MG63 (cell line): ENCODE data around the gene ABTB2. TPM values are rescaled to one million over a fixed set of nuclear protein-coding genes. Genes with fewer than 3 reads are reported as not detected.
A peak's percentile ranks its signal among the peaks of the same experiment; 100 is the strongest.

Source experiments
- DNase-seq: peaks from one replicate; pipeline ENCODE4 v3.0.0-alpha.2; 2020
- H3K27me3 ChIP-seq: fragments of 250-450 bp; sonication (Bioruptor Pico); 2 replicates; pipeline ENCODE4 v1.5.1; 2020; ENCODE audit warnings: mild to moderate bottlenecking, moderate library complexity
- H3K36me3 ChIP-seq: fragments of 250-450 bp; sonication (Bioruptor Pico); 2 replicates; pipeline ENCODE4 v1.5.1; 2020; ENCODE audit warnings: mild to moderate bottlenecking, moderate library complexity
- H3K4me3 ChIP-seq: fragments of 250-450 bp; sonication (Bioruptor Pico); 2 replicates; pipeline ENCODE4 v1.5.1; 2020; ENCODE audit warnings: mild to moderate bottlenecking, moderate library complexity
- H3K9me3 ChIP-seq: fragments of 250-450 bp; sonication (Bioruptor Pico); 2 replicates; pipeline ENCODE4 v1.5.1; 2020; ENCODE audit warnings: mild to moderate bottlenecking, moderate library complexity
- total RNA-seq: library from RNA; depleted of rRNA; stranded (reverse); fragments of >200 nt; shearing (Covaris generic); gene quantifications from 2 replicates; pipeline ENCODE4 v1.2.3, GENCODE V29; 2014; ENCODE audit warnings: low replicate concordance

Gene ABTB2
- total RNA-seq, 1 experiment from 2014 or later = 2.6 TPM

DNA sequence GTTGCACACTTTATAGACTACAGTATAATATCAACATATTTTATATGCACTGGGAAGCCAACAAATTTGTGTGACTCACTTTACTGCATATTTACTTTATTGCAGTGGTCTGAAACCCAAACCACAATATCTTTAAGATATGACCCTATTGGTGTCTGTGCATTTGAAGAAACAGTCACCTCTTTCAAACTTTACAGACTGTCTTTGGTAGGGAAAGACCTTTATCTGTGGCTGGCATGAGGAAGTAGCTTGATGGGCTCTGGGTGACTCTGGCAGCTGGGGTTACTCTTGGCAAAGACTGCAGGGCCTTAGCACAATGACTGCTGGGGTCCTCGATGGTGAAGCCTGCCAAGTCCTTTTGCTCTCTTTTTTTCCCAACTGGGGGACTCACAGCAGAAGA lies 21.3 kb upstream of the ABTB2 start:
- Histone ChIP-seq H3K27me3 (no peaks in the 10 kb centered on the region), H3K36me3 (no peaks in the 10 kb centered on the region), H3K4me3 (no peak overlapping the region), H3K9me3 (peaks cover 36% of the 10 kb centered on the region)
- DNase-seq = peak; percentile 21

DNA sequence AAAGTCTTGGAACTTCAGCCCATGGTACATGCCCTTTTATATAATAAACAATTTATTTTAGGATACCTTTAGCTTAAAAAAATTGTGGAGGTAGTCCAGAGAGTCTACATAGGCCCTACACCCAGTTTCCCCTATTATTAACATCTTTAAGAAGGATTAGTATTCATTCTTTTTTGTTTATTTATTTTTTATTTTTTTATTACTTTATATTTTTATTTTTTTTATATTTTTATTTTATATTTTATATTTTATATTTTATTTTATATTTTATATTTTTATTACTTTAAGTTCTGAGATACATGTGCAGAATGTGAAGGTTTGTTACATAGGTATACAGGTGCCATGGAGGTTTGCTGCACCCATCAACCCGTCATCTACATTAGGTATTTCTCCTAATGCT lies 15.9 kb upstream of the ABTB2 start:
- Histone ChIP-seq H3K4me3 (no peak overlapping the region), H3K27me3 (no peaks in the 10 kb centered on the region), H3K36me3 (no peaks in the 10 kb centered on the region), H3K9me3 (peaks cover 31% of the 10 kb centered on the region)
- DNase-seq = no peak

DNA sequence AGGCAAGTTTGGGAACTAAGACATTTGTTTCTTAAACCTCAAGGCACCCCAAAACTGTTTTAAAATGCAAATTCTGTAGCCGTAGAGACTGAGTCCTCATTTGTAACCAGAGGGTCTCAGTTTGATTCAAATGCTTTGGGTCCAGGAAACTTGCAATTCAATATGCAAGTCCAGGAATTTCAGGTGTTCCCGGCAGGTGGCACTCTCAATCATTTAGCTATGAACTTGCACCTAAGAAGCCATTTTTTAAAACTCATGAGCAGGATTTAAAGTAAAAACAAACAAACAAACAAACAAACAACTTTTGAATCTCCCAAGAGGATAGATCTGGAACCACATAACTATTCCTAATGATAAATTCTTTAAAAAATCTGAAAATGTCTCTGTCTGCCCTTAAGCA lies 8.7 kb upstream of the ABTB2 start:
- no peak for DNase-seq
- Histone ChIP-seq H3K9me3 (no peaks in the 10 kb centered on the region), H3K27me3 (no peaks in the 10 kb centered on the region), H3K4me3 (no peak overlapping the region), H3K36me3 (no peaks in the 10 kb centered on the region)

DNA sequence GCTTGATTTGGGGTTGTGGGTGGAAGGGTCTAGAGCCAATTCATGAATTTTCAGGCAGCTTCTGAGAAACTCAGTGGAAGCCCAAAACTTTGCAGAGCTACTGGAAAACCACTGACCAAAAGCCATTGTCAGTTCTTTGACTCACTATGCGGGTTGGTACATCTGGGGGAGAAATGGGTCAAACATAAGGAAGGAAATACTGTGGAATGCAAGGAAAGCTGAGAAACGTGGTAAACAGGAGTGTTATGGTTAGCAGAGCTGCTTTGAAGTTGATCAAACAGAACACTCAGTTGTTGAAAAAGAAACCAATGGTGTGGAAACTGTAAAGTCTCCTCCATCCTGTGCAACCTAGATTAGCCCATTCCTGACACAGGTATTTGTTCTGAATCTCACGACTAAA lies 6.3 kb upstream of the ABTB2 start:
- H3K36me3 ChIP-seq = no peaks in the 10 kb centered on the region
- H3K4me3 ChIP-seq = no peak overlapping the region
- H3K27me3 ChIP-seq = no peaks in the 10 kb centered on the region
- no peaks in the 10 kb centered on the region for H3K9me3 ChIP-seq
- DNase-seq = no peak

DNA sequence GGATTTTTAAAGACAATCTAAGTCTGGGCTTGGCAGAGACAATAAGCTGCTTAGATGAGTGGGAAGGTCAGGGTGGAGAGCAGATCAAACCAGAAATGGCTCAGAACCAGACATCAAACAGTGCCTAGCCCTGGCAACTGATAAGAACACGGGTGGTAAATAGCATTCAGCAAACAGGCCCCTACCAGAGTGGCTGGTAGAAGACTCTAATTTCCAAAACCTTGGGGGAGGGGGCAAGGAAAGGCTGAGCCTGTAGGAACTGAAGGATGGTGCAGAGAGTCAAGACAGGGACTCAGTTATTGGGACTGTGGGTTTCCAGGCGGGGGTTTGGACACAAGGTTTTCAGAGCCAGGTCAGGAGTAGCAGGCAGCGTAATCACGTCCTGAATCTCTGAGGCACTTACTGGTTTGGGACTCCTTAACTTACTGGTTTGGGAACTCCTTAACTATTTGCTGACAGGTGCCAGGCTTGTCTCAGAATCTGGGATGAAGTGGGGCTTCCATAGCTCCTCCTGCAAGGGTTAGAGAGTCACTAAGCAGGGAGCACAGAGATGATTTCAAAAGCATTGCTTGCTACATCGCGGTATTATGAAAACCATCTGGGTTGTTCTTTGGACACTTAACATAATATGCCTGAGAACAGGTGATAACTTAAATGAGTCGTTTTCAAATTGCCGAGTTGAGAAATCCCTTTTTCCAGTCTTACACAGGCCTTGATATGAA lies 5.7 kb upstream of the ABTB2 start:
- Histone ChIP-seq H3K9me3 (no peaks in the 10 kb centered on the region), H3K36me3 (no peaks in the 10 kb centered on the region), H3K27me3 (no peaks in the 10 kb centered on the region), H3K4me3 (no peak overlapping the region)
- DNase-seq = no peak

DNA sequence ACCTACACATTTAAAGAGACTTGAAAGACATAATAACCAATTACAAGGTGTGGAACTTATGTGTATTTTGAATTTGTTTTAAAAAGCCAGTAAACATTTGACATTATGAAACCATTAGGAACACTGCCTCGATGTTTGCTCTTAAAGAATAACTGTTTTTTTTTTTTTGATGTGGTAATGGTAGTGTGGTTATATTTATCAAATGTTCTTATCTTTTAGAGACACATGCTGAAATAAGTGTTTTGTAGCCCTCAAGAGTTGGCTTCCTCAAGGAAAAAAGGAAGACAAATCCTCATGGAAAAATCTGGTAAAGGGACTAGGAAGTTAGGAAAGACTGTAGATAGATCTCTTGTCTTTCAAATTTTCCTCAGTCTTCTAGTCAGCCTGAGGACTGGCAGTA lies 2.2 kb upstream of the ABTB2 start:
- no peaks in the 10 kb centered on the region for H3K36me3 ChIP-seq
- no peak for DNase-seq
- no peaks in the 10 kb centered on the region for H3K9me3 ChIP-seq
- H3K4me3 ChIP-seq = no peak overlapping the region
- no peaks in the 10 kb centered on the region for H3K27me3 ChIP-seq

DNA sequence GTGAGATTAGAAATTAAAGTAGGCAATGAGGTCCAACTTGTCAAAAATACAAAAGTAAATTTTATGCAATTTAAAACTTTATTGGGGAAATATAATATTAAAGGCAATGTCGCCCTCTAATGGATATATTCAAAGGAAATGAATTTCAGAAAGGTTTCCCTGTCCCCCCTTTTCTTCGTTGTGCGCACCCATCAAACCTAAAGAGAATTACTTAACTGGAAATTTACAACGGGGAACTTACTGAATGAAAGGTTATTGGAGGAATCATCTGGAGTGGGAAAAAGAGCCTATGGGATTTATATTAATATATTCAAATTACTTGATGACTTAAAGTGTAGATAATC lies 1.7 kb upstream of the ABTB2 start:
- peak overlapping the region; percentile 47 for H3K4me3 ChIP-seq

DNA sequence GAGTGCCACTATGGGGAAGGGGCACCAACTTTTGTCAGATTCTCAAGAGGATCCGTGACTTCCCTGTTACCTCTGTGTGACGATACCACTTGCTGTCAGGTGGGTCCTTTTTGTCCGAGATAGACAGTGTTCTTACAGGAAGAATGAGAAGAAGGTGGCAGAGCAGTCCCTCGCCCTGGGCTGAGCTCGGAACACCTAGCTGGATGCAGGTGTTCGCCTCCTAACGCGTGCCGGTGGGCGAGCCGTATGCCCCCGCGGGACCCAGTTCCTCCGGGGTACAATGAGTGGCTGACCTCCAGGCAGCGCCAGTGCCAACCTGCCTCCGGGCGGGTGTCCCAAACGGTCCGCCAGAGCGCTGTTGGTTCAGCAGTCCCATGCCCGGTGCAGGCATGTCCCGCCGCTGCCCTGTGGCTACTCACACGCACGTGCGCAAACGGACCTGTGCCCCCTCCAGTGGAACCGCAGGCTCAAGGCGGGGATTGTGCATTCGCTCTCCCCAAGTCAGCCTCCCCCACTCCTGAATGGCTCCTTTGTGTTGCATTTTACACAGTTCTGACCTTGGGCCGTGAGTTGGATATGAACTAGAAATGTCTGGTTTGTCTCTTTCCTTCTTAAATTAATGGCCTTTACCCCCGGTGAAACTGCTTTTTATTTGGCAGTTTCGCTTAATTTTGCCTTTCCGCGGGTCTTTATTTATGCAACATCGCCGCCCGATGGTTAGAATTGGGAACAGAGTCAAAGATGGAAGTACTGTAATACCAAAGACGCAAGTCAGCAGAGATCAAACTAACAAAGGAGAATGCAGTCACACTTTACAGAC lies 1.1 kb upstream of the ABTB2 start:
- Histone ChIP-seq H3K36me3 (no peaks in the 10 kb centered on the region), H3K27me3 (no peaks in the 10 kb centered on the region), H3K9me3 (no peaks in the 10 kb centered on the region), H3K4me3 (peak overlapping the region; percentile 47)
- peak; percentile 75 for DNase-seq

More for the DNA sequence above, 1.7 kb upstream of the ABTB2 start:
- Histone ChIP-seq H3K27me3 (no peaks in the 10 kb centered on the region), H3K36me3 (no peaks in the 10 kb centered on the region), H3K9me3 (no peaks in the 10 kb centered on the region)
- no peak for DNase-seq

DNA sequence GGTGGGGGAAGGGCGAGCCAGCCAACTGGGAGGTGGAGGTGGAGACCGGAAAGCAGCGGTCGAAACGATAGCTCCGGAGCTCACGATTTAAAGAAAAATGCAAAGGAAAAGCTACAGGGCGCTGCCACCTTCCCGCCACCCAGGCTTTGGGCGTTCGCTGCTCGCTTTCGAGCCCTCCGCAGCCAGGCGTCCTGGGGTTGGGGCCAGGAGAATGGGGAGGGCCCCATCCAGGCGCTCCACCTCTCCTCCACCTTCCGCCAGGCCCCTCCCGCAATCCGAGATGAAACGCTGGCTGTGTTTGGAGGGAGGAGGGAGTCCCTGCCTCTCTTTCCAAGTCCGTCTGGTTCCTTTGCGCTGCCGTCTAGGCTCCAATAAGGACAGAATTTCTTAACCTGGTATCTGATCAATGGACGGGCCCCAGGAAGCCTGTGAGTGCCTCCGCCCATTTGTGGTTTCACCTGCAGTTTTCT lies 483 bp upstream of the ABTB2 start:
- Histone ChIP-seq H3K36me3 (no peaks in the 10 kb centered on the region), H3K4me3 (peak overlapping the region; percentile 47), H3K9me3 (no peaks in the 10 kb centered on the region), H3K27me3 (no peaks in the 10 kb centered on the region)
- peak; percentile 82 for DNase-seq

DNA sequence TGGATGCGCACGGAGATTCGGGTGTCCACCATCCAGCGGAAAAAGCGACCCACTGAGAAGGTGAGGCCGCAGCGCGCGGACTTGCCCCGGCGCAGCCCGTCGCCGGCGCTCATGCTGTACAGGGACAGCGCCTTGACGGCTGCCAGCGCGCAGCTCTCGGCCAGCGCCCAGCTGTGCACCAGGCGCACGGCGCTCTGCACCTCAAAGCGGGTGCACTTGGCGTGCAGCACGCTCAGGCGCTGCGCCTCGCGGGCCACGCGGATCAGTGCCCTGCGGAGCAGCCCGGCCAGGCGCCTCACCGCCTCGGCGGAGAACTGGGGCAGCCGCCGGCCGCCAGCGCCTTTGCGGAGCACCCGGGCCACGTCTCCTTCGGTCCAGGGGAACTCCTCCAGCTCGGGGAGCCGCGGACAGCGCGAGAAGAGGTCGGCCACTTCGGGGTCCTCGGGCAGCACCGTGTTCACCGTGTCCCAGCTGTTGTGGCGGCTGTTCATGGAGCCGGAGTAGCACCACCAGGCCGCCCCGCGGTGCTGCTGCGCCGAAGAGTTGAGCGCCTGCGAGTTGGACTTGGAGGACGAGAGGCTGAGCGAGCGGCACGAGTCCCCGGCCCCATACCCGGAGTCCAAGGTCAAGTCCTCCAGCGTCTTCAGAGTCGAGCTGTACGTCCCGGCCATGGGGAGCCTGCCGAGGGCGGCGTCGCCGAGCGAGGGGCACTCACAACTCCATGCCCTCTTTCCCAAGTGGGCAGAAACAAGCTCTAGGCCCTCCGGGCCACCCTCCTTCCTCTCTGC lies 703 bp downstream of the ABTB2 start:
- H3K9me3 ChIP-seq = no peaks in the 10 kb centered on the region
- H3K36me3 ChIP-seq = no peaks in the 10 kb centered on the region
- H3K27me3 ChIP-seq = no peaks in the 10 kb centered on the region
- peak; percentile 63 for DNase-seq
- peak overlapping the region; percentile 62 for H3K4me3 ChIP-seq

DNA sequence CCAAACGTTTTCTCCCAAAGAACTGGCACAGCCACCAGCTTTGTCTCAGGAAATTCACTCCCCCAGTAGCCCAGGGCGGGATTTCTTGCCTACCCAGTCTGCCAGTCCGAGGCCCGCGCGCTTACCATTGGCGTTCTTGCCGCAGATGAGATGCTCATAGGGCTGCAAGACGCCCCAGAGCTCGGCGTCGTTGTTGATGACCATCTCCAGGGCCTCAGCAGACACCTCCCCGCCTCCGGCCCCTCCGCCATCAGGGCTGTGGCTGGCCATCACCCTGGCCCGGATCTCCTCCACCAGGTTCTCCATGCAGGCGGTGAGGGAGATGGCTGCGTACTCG lies 1.3 kb downstream of the ABTB2 start:
- peak; percentile 64 for DNase-seq
- Histone ChIP-seq H3K4me3 (peak overlapping the region; percentile 62), H3K9me3 (no peaks in the 10 kb centered on the region), H3K27me3 (no peaks in the 10 kb centered on the region), H3K36me3 (no peaks in the 10 kb centered on the region)

DNA sequence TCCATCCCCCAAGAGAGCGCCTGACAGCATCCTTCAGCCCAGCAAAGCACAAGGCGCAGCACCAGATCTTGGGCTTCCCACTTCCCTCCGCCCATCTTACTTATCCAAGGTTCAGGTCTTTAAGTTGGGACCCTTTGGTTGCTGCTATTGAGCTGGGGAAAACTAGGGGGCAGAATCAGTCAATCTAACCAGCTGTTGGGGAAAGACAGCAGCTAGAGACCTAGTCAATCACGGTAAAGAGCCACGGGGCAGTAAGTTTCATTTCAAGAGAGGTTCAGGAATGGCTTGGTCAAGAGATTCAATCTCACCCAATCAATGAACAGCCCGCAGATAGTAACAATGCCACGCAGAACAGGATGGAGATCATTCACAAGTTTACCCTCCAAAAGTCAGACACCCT lies 1.7 kb downstream of the ABTB2 start:
- Histone ChIP-seq H3K9me3 (no peaks in the 10 kb centered on the region), H3K27me3 (no peaks in the 10 kb centered on the region), H3K4me3 (peak overlapping the region; percentile 62), H3K36me3 (no peaks in the 10 kb centered on the region; the same call in 1 of the 2 replicates)
- DNase-seq = no peak

DNA sequence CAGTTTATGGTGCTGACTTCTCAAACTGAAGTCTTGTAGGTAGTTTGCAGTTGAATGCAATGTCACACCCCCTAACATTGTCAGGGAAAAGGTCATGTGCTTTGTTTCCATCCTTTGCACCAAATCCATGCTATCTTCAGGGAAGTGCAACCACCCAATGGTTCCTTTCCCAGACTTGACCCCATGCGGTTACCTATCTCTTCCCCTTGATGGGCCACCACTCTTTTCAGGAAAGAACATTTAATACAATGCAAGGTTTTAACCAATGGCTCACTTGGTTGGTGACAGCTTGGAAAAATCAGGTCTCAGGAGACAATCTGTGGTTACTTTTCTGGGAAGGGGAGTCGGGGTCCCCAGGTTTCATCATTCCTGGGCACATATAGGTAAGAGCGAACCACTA lies 2.1 kb downstream of the ABTB2 start:
- peak overlapping the region; percentile 62 for H3K4me3 ChIP-seq

DNA sequence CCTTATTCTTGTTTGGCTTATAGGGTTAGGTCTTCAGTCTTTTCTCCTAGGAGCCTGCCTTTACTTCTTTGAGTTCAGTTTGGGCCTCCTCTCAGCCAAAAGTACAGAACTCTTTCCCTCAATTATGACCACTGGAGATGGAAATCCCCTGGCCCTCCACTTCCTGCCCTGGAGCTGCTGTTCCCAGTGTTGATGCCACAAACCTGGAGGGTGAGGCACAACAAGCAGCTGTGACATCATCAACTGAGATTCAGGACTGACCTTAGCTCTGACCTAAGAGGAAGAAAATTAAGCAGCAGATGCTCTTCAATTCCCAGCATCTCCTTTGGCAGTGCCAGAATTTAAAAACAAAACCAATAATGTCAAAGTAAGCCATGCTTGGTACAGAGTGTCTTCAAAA lies 3.0 kb downstream of the ABTB2 start:
- Histone ChIP-seq H3K36me3 (no peaks in the 10 kb centered on the region; the same call in 1 of the 2 replicates), H3K27me3 (no peaks in the 10 kb centered on the region), H3K4me3 (no peak overlapping the region), H3K9me3 (no peaks in the 10 kb centered on the region)
- DNase-seq = no peak

More for the DNA sequence above, 2.1 kb downstream of the ABTB2 start:
- no peak for DNase-seq
- Histone ChIP-seq H3K27me3 (no peaks in the 10 kb centered on the region), H3K36me3 (no peaks in the 10 kb centered on the region; the same call in 1 of the 2 replicates), H3K9me3 (no peaks in the 10 kb centered on the region)

DNA sequence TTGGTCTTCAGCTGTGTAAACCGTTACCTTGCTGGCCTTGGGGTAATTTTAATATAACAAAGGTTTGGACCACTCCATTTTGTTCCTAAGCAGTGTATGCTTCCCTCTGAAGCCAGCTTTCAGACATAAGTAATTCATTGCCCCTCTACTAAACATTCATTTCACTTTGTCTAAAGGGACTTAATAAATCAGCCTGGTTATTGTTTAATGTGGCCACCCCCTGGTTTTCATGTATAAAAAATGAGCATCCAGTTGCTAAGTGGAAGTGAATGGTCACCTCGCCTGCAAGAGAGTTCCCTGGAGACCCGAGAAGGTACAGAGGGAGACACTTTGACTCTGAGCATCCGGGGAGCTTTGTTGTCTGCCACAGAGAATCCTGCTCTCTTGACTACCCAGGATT lies 3.9 kb downstream of the ABTB2 start:
- DNase-seq = no peak
- no peaks in the 10 kb centered on the region; the same call in 1 of the 2 replicates for H3K36me3 ChIP-seq
- no peaks in the 10 kb centered on the region for H3K9me3 ChIP-seq
- no peak overlapping the region for H3K4me3 ChIP-seq
- H3K27me3 ChIP-seq = no peaks in the 10 kb centered on the region

DNA sequence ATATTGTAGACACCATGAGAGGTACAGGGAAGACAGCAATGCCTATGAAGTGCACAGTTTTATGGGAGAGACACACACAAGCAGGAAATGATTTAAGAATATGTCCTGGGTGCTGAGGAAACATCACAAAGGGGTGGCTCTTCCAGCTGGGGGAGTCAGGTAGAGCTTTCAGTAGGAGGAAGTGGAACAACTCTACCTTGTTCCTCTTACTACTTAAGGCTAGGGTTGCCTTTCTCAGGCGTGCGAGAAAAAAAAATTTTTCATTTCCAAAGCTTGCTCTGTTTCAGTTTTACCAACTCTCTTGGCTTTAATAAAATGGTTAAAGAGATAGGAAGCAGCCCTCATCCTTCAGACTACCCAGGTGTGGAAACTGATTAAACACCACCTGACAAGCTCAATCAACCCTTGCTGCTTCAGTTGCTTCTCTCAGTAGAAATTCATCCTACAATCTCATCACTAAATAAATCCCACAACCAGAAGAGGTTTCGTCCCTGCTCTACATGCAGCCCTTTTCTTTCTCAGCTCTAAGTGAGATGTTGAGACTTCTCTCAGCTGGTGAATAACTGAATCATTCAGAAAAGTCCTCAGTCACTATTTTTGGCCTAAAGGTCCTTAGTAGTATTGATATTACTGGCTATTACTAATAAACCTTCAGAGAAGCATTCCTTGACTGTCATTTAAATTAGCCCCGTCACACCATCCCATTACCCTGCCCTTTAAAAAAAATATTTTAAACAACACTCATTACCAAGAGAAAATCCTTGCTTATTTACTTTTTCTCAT lies 5.9 kb downstream of the ABTB2 start:
- H3K27me3 ChIP-seq = no peaks in the 10 kb centered on the region
- DNase-seq = no peak
- H3K36me3 ChIP-seq = no peaks in the 10 kb centered on the region; the same call in 1 of the 2 replicates
- H3K9me3 ChIP-seq = no peaks in the 10 kb centered on the region
- no peak overlapping the region for H3K4me3 ChIP-seq
